ENCODE measurements around the gene PLEKHA7. TPM values are rescaled to one million over a fixed set of nuclear protein-coding genes. Genes with fewer than 3 reads are reported as not detected.

PLEKHA7 gene
- total and polyA plus RNA-seq, 2 of the 13 experiments (the other 11 are each of a cell fraction or from before 2014, with no cell fraction given) = 17.5 to 18.7 TPM

DNA sequence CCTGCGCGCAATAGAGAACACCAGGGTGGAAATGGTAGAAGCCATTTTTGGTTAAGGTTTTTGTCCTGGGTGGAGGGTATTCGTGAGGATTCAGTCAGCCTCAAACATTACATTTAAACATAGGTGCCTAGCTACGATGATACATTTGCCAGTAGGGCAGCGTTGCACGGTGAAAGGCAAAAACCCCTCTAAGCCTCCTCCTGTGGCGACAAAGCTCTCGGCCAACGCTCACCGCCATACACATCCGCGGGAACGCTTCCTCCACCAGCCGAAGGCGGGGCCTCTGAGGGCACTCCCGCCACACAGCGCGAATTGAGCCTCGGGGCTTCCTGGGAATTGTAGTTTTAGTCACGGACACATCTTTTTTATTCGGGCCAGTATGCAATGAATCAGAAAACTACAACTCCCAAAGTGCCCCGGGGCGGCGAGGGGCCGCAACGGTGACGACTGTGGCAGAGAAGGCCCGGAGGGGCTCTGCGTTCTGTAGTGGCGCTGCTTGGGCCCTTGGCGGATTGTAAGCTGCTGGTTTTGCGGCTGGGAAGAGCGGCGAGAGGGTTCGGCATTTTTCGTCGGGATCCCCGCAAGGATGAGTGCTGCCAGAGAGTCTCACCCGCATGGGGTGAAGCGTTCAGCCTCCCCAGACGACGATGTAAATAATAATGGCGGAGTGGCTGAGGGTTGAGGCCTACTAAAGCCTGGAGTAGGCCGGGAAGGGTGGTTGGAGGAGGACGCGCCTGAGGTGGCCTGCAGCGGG is 275.8 kb downstream of the PLEKHA7 start, which contains the start of gene C11orf58 (continued):
- TF ChIP-seq, protein P1, sequence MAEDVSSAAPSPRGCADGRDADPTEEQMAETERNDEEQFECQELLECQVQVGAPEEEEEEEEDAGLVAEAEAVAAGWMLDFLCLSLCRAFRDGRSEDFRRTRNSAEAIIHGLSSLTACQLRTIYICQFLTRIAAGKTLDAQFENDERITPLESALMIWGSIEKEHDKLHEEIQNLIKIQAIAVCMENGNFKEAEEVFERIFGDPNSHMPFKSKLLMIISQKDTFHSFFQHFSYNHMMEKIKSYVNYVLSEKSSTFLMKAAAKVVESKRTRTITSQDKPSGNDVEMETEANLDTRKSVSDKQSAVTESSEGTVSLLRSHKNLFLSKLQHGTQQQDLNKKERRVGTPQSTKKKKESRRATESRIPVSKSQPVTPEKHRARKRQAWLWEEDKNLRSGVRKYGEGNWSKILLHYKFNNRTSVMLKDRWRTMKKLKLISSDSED (CRISPR knock-in tag; IDR thresholded peaks at IDR 0.05) = no peak
- TF ChIP-seq EEA1 (CRISPR knock-in tag; IDR thresholded peaks at IDR 0.05; ENCODE audit: borderline replicate concordance) (0 out of 2 replicates have a peak, but pooled peaks have one; percentile 85), RFX3 (CRISPR knock-in tag; IDR thresholded peaks at IDR 0.05) (no peak), ZSCAN12 (CRISPR knock-in tag; IDR thresholded peaks at IDR 0.05) (0 out of 2 replicates have a peak, but pooled peaks have one; percentile 18), HOXA3 (CRISPR knock-in tag; IDR thresholded peaks at IDR 0.05) (peak; percentile 56), ZBTB39 (CRISPR knock-in tag; IDR thresholded peaks at IDR 0.05) (no peak), FOSL2 (CRISPR knock-in tag; IDR thresholded peaks at IDR 0.05) (peak; percentile 56), YEATS2 (CRISPR knock-in tag; IDR thresholded peaks at IDR 0.05; ENCODE audit: borderline replicate concordance) (peak; percentile 85), XRCC5 (optimal IDR thresholded peaks at IDR 0.05; ENCODE audit: low read length) (peak; percentile 36), ZNF792 (CRISPR knock-in tag; IDR thresholded peaks at IDR 0.05) (0 out of 2 replicates have a peak, but pooled peaks have one; percentile 29), ZNF556 (CRISPR knock-in tag; IDR thresholded peaks at IDR 0.05; ENCODE audit: borderline replicate concordance) (peak; percentile 85; the same call in 1 of the 2 replicates), CENPT (CRISPR knock-in tag; IDR thresholded peaks at IDR 0.05; ENCODE audit: low read depth) (peak; percentile 25; the same call in 1 of the 2 replicates), ATM (IDR thresholded peaks at IDR 0.05; ENCODE audit: borderline replicate concordance) (no peak), LBX2 (CRISPR knock-in tag; IDR thresholded peaks at IDR 0.05; ENCODE audit: borderline replicate concordance) (0 out of 2 replicates have a peak, but pooled peaks have one; percentile 28), RBAK (CRISPR knock-in tag; IDR thresholded peaks at IDR 0.05) (no peak), ARID3A (IDR thresholded peaks at IDR 0.05; ENCODE audit: low read depth, low read length) (peak; percentile 75), ZSCAN30 (CRISPR knock-in tag; IDR thresholded peaks at IDR 0.05) (peak; percentile 86), KLF12 (CRISPR knock-in tag; IDR thresholded peaks at IDR 0.05; ENCODE audit: borderline replicate concordance) (no peak), HOMEZ (CRISPR knock-in tag; IDR thresholded peaks at IDR 0.05; ENCODE audit: low read depth) (no peak), MXI1 (IDR thresholded peaks at IDR 0.05; ENCODE audit: borderline replicate concordance, low read depth, low read length) (peak; percentile 46; the same call in 1 of the 3 replicates)
- TF ChIP-seq, protein P2, sequence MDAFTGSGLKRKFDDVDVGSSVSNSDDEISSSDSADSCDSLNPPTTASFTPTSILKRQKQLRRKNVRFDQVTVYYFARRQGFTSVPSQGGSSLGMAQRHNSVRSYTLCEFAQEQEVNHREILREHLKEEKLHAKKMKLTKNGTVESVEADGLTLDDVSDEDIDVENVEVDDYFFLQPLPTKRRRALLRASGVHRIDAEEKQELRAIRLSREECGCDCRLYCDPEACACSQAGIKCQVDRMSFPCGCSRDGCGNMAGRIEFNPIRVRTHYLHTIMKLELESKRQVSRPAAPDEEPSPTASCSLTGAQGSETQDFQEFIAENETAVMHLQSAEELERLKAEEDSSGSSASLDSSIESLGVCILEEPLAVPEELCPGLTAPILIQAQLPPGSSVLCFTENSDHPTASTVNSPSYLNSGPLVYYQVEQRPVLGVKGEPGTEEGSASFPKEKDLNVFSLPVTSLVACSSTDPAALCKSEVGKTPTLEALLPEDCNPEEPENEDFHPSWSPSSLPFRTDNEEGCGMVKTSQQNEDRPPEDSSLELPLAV (CRISPR knock-in tag; conservative IDR thresholded peaks at IDR 0.05; ENCODE audit: low read depth) = no peak
